ENCODE data around the gene LRR1.
"Not testable (repeated sequence)": the region's sequence is repeated elsewhere in the genome, so short reads cannot be mapped to it uniquely, and the experiment has no call there.

GRCh38 chr14:49619273-49619672, 20.5 kb downstream of the LRR1 start:
- TF ChIP-seq CTCF, POLR2A (IDR thresholded peaks at IDR 0.05): not testable (repeated sequence)
